Parathyroid adenoma (tissue), 2 donors: ENCODE data around the gene JMJD7.

Experiments
- H2AFZ ChIP-seq: fragments of 300-600 bp; sonication (generic); one replicate; pipeline ENCODE4 v1.7.0; 2017; ENCODE audit warnings: antibody characterized with exemption, mild to moderate bottlenecking
- H3K27ac ChIP-seq: fragments of 300-600 bp; sonication (generic); one replicate; pipeline ENCODE4 v1.7.0; 2017
- H3K27me3 ChIP-seq: fragments of 300-600 bp; sonication (generic); one replicate; pipeline ENCODE4 v1.7.0; 2017; ENCODE audit warnings: low read length; ENCODE audit not compliant: control insufficient read depth, insufficient read depth
- H3K36me3 ChIP-seq: fragments of 300-600 bp; sonication (generic); one replicate; pipeline ENCODE4 v1.7.0; 2017; ENCODE audit warnings: low read length; ENCODE audit not compliant: control insufficient read depth, insufficient read depth
- H3K4me1 ChIP-seq: fragments of 300-600 bp; sonication (generic); one replicate; pipeline ENCODE4 v1.7.0; 2017; ENCODE audit warnings: control low read depth
- H3K4me2 ChIP-seq: fragments of 300-600 bp; sonication (generic); one replicate; pipeline ENCODE4 v1.7.0; 2017; ENCODE audit warnings: low read length
- H3K4me3 ChIP-seq: fragments of 300-600 bp; sonication (generic); one replicate; pipeline ENCODE4 v1.7.0; 2017; ENCODE audit warnings: low read depth, low read length
- H3K79me2 ChIP-seq: fragments of 300-600 bp; sonication (generic); one replicate; pipeline ENCODE4 v1.7.0; 2017; ENCODE audit warnings: control low read depth
- H3K9ac ChIP-seq: fragments of 300-600 bp; sonication (generic); one replicate; pipeline ENCODE4 v1.7.0; 2017; ENCODE audit warnings: mild to moderate bottlenecking
- H3K9me3 ChIP-seq: fragments of 300-600 bp; sonication (generic); one replicate; pipeline ENCODE4 v1.7.0; 2017; ENCODE audit warnings: low read length; ENCODE audit not compliant: control insufficient read depth
- TF ChIP-seq, protein P1 (sequence below): fragments of 300-600 bp; sonication (generic); IDR thresholded peaks from one replicate; pipeline ENCODE4 v1.7.0; 2017; ENCODE audit warnings: antibody characterized with exemption, mild to moderate bottlenecking
- donor health status: primary hyperparathyroidism.

The JMJD7 gene

DNA sequence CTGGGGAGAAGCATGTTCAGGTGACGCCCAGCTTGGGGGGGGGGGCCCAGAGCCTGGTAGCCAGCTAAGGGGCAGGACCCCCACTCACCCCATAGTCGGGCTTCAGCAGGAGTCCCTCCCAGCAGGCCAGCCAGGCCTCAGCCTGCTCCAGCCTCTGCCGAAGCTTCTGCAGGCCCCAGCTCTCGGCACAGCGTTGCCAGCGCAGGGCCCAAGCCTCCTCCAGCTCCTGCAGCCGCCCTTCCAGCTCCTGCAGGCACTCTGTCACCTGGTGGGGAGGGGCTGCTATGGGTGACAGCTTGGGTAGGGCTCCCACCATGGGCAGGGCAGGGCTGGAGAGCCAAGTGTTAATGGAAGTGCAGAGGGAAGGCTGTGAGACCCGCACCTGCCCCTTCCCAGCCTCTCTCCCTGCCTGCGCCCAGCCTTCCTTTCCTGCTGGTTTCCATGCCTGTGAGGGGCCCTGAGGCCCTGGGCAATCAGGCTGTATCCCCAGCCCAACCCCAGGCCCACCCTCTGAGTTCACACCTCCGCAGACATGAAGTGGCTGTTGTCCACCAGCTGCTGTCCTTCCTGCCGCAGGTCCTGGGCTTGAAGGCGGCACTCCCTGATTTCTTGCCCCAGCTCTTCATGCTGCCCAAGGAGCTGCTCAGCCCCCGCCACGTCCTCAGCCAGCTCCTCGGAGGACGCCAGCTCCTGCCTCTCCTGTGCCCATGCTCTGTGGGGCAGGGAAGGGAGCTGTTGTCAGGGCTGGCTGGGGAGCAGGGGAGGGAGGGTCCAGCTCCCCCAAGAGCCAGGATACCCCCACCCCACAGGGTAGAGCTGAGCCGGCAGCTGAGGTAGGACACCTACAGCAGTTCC is 25.1 kb downstream of the JMJD7 start:
- H3K27ac ChIP-seq: no peak overlapping the region
- H2AFZ ChIP-seq: no peak overlapping the region
- no peak overlapping the region for H3K9ac ChIP-seq
- no peak overlapping the region for H3K4me2 ChIP-seq
- H3K79me2 ChIP-seq: no peaks in the 10 kb centered on the region
- no peaks in the 10 kb centered on the region for H3K27me3 ChIP-seq
- no peaks in the 10 kb centered on the region for H3K4me1 ChIP-seq
- no peak overlapping the region for H3K4me3 ChIP-seq
- TF ChIP-seq, protein P1, sequence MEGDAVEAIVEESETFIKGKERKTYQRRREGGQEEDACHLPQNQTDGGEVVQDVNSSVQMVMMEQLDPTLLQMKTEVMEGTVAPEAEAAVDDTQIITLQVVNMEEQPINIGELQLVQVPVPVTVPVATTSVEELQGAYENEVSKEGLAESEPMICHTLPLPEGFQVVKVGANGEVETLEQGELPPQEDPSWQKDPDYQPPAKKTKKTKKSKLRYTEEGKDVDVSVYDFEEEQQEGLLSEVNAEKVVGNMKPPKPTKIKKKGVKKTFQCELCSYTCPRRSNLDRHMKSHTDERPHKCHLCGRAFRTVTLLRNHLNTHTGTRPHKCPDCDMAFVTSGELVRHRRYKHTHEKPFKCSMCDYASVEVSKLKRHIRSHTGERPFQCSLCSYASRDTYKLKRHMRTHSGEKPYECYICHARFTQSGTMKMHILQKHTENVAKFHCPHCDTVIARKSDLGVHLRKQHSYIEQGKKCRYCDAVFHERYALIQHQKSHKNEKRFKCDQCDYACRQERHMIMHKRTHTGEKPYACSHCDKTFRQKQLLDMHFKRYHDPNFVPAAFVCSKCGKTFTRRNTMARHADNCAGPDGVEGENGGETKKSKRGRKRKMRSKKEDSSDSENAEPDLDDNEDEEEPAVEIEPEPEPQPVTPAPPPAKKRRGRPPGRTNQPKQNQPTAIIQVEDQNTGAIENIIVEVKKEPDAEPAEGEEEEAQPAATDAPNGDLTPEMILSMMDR: no peak
- no peaks in the 10 kb centered on the region for H3K9me3 ChIP-seq
- H3K36me3 ChIP-seq: no peaks in the 10 kb centered on the region

DNA sequence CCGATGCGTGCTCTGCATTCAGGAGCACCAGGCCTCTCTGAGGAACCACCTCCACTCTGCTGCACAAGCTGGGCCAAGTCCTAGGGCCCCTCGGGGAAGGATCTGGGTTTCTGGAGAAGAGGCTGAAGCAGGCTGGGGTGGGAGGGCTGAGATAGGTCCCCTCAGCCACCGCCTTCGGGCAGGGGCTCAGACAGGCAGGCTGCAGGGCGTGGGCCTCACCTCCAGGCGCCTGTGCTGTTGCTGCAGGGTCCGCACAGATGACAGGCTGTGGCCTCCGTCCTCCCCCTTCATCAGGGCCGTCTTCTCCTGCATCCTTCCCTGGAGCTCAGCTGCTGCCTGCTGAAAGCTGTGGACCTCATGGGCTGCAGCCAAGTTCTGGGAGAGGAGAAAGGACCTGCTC is 25.9 kb downstream of the JMJD7 start:
- Histone ChIP-seq H3K4me2 (no peak overlapping the region), H3K4me3 (no peak overlapping the region), H3K36me3 (no peaks in the 10 kb centered on the region), H3K27ac (no peak overlapping the region), H3K9me3 (no peaks in the 10 kb centered on the region), H3K79me2 (no peaks in the 10 kb centered on the region), H2AFZ (no peak overlapping the region), H3K27me3 (no peaks in the 10 kb centered on the region), H3K9ac (no peak overlapping the region), H3K4me1 (no peaks in the 10 kb centered on the region)
- TF ChIP-seq, protein P1: no peak

DNA sequence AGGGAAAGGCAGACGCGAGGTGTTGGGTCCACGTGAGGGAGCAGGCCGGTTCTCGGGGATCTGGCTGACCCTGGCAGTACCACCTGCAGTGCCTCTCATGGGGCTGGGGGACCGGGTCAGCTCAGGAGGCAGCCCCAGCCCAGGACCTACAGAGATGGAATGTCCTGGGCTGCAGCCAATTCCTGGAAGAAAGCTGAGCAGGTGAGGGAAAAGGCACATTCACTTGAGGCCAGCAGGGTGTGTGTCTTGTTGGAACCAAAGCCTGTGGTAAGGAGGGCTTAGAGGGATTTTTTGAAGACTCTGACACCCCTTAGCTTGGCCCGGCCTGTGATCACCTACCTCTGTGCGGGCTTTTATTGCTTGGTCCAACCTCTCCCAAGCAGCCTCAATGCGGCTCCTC is 26.6 kb downstream of the JMJD7 start:
- H3K79me2 ChIP-seq: no peaks in the 10 kb centered on the region
- no peak overlapping the region for H3K4me3 ChIP-seq
- no peak overlapping the region for H3K27ac ChIP-seq
- H3K4me2 ChIP-seq: no peak overlapping the region
- H3K9ac ChIP-seq: no peak overlapping the region
- no peaks in the 10 kb centered on the region for H3K9me3 ChIP-seq
- no peaks in the 10 kb centered on the region for H3K27me3 ChIP-seq
- TF ChIP-seq, protein P1: no peak
- H2AFZ ChIP-seq: no peak overlapping the region
- no peaks in the 10 kb centered on the region for H3K4me1 ChIP-seq
- H3K36me3 ChIP-seq: no peaks in the 10 kb centered on the region

DNA sequence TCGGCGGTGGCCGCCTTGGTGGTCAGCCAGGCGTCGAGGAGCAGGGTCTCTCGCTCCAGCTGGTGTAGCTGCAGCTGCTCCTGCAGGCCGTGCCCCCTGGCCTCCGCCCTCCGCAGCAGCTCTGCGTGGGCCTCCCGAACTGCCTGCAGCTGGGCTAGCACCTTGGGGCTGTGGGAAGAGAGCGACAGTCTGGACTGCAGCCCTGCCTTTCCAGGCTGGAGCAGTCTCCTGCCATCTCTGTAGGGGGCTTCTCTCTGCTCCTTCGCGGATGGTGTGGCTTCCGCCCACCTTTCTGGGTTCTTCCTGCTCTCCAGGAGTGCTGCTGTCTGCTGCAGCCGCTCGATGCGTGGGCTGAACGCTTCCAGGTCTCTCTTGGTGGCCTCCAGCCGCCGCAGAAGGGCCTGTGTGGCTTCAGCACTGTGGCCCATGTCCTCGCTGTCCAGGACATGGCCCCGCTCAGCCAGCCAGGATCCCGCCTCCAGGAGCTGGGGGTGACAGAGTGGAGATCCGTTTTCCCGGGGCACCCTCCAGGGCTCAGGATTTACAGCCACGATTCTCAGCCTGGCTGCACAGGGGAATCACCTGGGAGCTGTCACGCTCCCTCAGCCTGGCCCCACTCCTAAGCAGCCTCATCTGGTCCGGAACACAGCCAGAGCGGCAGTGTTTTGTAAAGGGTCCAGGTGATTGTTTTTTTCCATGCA is 27.5 kb downstream of the JMJD7 start:
- no peaks in the 10 kb centered on the region for H3K4me1 ChIP-seq
- no peaks in the 10 kb centered on the region for H3K9me3 ChIP-seq
- no peak overlapping the region for H3K4me3 ChIP-seq
- no peaks in the 10 kb centered on the region for H3K79me2 ChIP-seq
- H3K9ac ChIP-seq: no peak overlapping the region
- H3K36me3 ChIP-seq: no peaks in the 10 kb centered on the region
- no peak overlapping the region for H3K27ac ChIP-seq
- TF ChIP-seq, protein P1: no peak
- no peaks in the 10 kb centered on the region for H3K27me3 ChIP-seq
- no peak overlapping the region for H3K4me2 ChIP-seq
- no peak overlapping the region for H2AFZ ChIP-seq
